Measurements from ENCODE around the gene RNU6-8.

RNU6-8 gene

GRCh38 chr14:32225378-32225920 is 22.4 kb upstream of the RNU6-8 start:
- DNase-seq (ENCODE audit: low read depth), result no peak
- H3K4me3 ChIP-seq (ENCODE audit: control insufficient read depth, low read depth, low read length), result no peak overlapping the region
- TF ChIP-seq, protein P1, sequence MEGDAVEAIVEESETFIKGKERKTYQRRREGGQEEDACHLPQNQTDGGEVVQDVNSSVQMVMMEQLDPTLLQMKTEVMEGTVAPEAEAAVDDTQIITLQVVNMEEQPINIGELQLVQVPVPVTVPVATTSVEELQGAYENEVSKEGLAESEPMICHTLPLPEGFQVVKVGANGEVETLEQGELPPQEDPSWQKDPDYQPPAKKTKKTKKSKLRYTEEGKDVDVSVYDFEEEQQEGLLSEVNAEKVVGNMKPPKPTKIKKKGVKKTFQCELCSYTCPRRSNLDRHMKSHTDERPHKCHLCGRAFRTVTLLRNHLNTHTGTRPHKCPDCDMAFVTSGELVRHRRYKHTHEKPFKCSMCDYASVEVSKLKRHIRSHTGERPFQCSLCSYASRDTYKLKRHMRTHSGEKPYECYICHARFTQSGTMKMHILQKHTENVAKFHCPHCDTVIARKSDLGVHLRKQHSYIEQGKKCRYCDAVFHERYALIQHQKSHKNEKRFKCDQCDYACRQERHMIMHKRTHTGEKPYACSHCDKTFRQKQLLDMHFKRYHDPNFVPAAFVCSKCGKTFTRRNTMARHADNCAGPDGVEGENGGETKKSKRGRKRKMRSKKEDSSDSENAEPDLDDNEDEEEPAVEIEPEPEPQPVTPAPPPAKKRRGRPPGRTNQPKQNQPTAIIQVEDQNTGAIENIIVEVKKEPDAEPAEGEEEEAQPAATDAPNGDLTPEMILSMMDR (IDR thresholded peaks at IDR 0.05; ENCODE audit: control insufficient read depth, insufficient read depth, low read depth, low read length, missing control alignments), result no peak

GRCh38 chr14:32224737-32225377 is 21.8 kb upstream of the RNU6-8 start:
- TF ChIP-seq, protein P1 (IDR thresholded peaks at IDR 0.05; ENCODE audit: control insufficient read depth, insufficient read depth, low read depth, low read length, missing control alignments), result peak; percentile 59
- DNase-seq (ENCODE audit: low read depth), result no peak
- H3K4me3 ChIP-seq (ENCODE audit: control insufficient read depth, low read depth, low read length), result no peak overlapping the region

DNA sequence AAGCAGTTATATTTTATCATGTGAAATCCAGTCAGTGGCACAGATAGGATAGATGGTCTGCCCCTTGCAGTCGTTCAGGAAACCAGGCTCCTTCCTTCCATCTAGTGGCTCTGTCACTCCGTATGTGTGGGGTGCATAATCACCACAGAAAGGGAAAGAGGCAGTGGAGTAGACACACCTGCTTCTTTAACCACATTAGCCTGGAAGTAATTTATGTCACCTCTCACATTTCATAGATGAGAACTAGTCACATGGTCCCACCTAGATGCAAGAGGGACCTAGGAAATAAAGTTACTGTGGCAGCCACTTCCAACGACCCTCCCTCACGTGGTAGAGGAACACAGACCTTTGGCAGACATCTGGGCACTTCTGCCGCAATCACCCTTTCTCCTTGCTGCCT is 14.2 kb upstream of the RNU6-8 start:
- DNase-seq (ENCODE audit: low read depth), result no peak
- TF ChIP-seq, protein P1 (IDR thresholded peaks at IDR 0.05; ENCODE audit: control insufficient read depth, insufficient read depth, low read depth, low read length, missing control alignments), result no peak
- no peak overlapping the region for H3K4me3 ChIP-seq (ENCODE audit: control insufficient read depth, low read depth, low read length)

GRCh38 chr14:32212833-32213232 is 9.8 kb upstream of the RNU6-8 start:
- TF ChIP-seq, protein P1 (IDR thresholded peaks at IDR 0.05; ENCODE audit: control insufficient read depth, insufficient read depth, low read depth, low read length, missing control alignments), result no peak
- no peak overlapping the region for H3K4me3 ChIP-seq (ENCODE audit: control insufficient read depth, low read depth, low read length)
- DNase-seq (ENCODE audit: low read depth), result no peak

DNA sequence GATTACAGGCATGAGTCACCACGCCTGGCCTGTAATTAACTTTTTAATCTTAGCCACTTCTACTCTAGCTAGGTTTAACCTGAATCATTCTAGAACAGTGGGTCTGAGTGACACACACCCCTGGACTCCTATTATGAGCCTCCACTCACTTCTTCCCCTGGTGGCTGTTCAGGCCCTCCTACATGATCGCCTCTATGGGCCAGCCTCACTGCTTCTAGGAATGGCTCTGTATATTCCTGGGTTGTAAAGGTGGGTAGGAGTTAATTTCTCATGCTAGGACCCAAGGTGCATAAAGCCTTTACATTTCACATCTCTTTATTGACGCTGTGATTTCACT is 8.0 kb upstream of the RNU6-8 start:
- TF ChIP-seq, protein P1 (IDR thresholded peaks at IDR 0.05; ENCODE audit: control insufficient read depth, insufficient read depth, low read depth, low read length, missing control alignments), result no peak
- H3K4me3 ChIP-seq (ENCODE audit: control insufficient read depth, low read depth, low read length), result no peak overlapping the region
- DNase-seq (ENCODE audit: low read depth), result no peak

- no peak for DNase-seq (ENCODE audit: low read depth)
- TF ChIP-seq, protein P1 (IDR thresholded peaks at IDR 0.05; ENCODE audit: control insufficient read depth, insufficient read depth, low read depth, low read length, missing control alignments), result no peak
- H3K4me3 ChIP-seq (ENCODE audit: control insufficient read depth, low read depth, low read length), result no peak overlapping the region
These were observed 6.4 kb upstream of the RNU6-8 start for GRCh38 chr14:32209471-32209870.

Data from AG09309 (cell line).